GM19395 (cell line): ENCODE measurements around the gene SLC51B.
"Not testable (repeated sequence)": the region's sequence is repeated elsewhere in the genome, so short reads cannot be mapped to it uniquely, and the experiment has no call there.

Experiments
- ATAC-seq: cut with Tn5 transposase; IDR thresholded peaks from one replicate; pipeline ENCODE4 v1.9.1; 2021; ENCODE audit warnings: mild to moderate bottlenecking, moderate library complexity; ENCODE audit not compliant: unreplicated experiment

SLC51B gene

GRCh38 chr15:65082303-65082953, 37.2 kb downstream of the SLC51B start:
- no peak for ATAC-seq

GRCh38 chr15:65083262-65083701, 38.1 kb downstream of the SLC51B start:
- no peak for ATAC-seq

- no peak for ATAC-seq
These were observed 39.5 kb downstream of the SLC51B start for GRCh38 chr15:65084500-65085206.

GRCh38 chr15:65085207-65085753, 40.1 kb downstream of the SLC51B start:
- ATAC-seq: no peak

- no peak for ATAC-seq
These were observed 40.9 kb downstream of the SLC51B start for GRCh38 chr15:65085990-65086679.

- no peak for ATAC-seq
These were observed 41.5 kb downstream of the SLC51B start for GRCh38 chr15:65086680-65087111.

- ATAC-seq: no peak
These were observed 42.2 kb downstream of the SLC51B start for GRCh38 chr15:65087411-65087810.

GRCh38 chr15:65087873-65088642, 42.9 kb downstream of the SLC51B start:
- ATAC-seq: no peak

- ATAC-seq: no peak
These were observed 43.4 kb downstream of the SLC51B start for GRCh38 chr15:65088643-65089021.

GRCh38 chr15:65089206-65089824, 44.1 kb downstream of the SLC51B start:
- ATAC-seq: no peak

GRCh38 chr15:65091946-65092770, 47.0 kb downstream of the SLC51B start:
- ATAC-seq: no peak

GRCh38 chr15:65092911-65093792, 48.0 kb downstream of the SLC51B start:
- no peak for ATAC-seq

- not testable (repeated sequence) for ATAC-seq
These were observed 48.6 kb downstream of the SLC51B start for GRCh38 chr15:65093793-65094170.

GRCh38 chr15:65094294-65094995, 49.3 kb downstream of the SLC51B start:
- ATAC-seq: no peak

- ATAC-seq: no peak
These were observed 50.0 kb downstream of the SLC51B start for GRCh38 chr15:65095011-65095746.

GRCh38 chr15:65095747-65096104, 50.5 kb downstream of the SLC51B start:
- no peak for ATAC-seq
